Esophagus muscularis mucosa (tissue), 4 donors: ENCODE measurements around the gene CUL4A. TPM values are rescaled to one million over a fixed set of nuclear protein-coding genes. Genes with fewer than 3 reads are reported as not detected.

Source experiments
- DNase-seq: peaks from one replicate; pipeline ENCODE4 v3.0.0-alpha.2; 2017; ENCODE audit errors: extremely low spot score
- H3K27ac ChIP-seq, 4 donors: fragments of 200-600 bp; sonication (generic); replicated peaks in 1 of 4; 1 replicate in 3 of 4; 2 replicates in 1 of 4; pipeline ENCODE4 v1.5.1; 2016 to 2019; ENCODE audit warnings: mild to moderate bottlenecking in 1 of 4
- H3K27me3 ChIP-seq, 4 donors: fragments of 200-600 bp; sonication (generic); one replicate each; pipeline versions ENCODE4 v1.5.1 to v1.6.0; 2016 to 2019
- H3K36me3 ChIP-seq, 4 donors: fragments of 200-600 bp; sonication (generic); one replicate each; pipeline ENCODE4 v1.5.1; 2016 to 2019
- H3K4me1 ChIP-seq, 4 donors: fragments of 200-600 bp; sonication (generic); one replicate each; pipeline ENCODE4 v1.5.1; 2016 to 2019
- H3K4me3 ChIP-seq, 4 donors: fragments of 200-600 bp; sonication (generic); 1 replicate in 2 of 4; 2 replicates in 2 of 4; pipeline ENCODE4 v1.5.1; 2016 to 2019; ENCODE audit warnings: mild to moderate bottlenecking in 4 of 4, moderate library complexity in 1 of 4
- H3K9me3 ChIP-seq, 4 donors: fragments of 200-600 bp; sonication (generic); 1 replicate in 3 of 4; 2 replicates in 1 of 4; pipeline ENCODE4 v1.5.1; 2016 to 2019
- CTCF ChIP-seq, 3 experiments: fragments of 200-600 bp in 2 of 3; fragments of 450-650 bp in 1 of 3; sonication (generic) in 2 of 3; IDR thresholded peaks; one replicate each; pipeline ENCODE4 v1.5.1; 2017 to 2019; ENCODE audit warnings: antibody characterized with exemption in 3 of 3, mild to moderate bottlenecking in 2 of 3, moderate library complexity in 1 of 3
- EP300 ChIP-seq: sonication (generic); formaldehyde crosslinking; IDR thresholded peaks from one replicate; pipeline ENCODE4 v1.6.1; 2017; ENCODE audit warnings: antibody characterized with exemption
- POLR2A ChIP-seq: fragments of 450-650 bp; IDR thresholded peaks from one replicate; pipeline ENCODE4 v1.6.1; 2017; ENCODE audit warnings: antibody characterized with exemption, moderate library complexity, mild to moderate bottlenecking, low read depth
- POLR2AphosphoS5 ChIP-seq, 2 donors: sonication (generic); formaldehyde crosslinking; IDR thresholded peaks; one replicate each; pipeline ENCODE4 v1.6.1; 2017; ENCODE audit warnings: antibody characterized with exemption in 2 of 2
- WGBS: methylation state at CpG from one replicate; pipeline ENCODE4 v1.1.5; 2018; 5-methylcytosine and 5-hydroxymethylcytosine counted together
- intact Hi-C: fragments of 100-400 bp; cut with DNase I; formaldehyde crosslinking; loops from one replicate; pipeline ENCODE4 v1.15.1; 2023
- total RNA-seq, 4 donors: library from RNA; depleted of rRNA; stranded (reverse); fragments of >200 nt; gene quantifications; one replicate each; pipeline versions ENCODE4 v1.1.0 to v1.2.1, GENCODE V29; 2016

Gene CUL4A
- total RNA-seq, 4 donors from 2014 or later: 93.4 to 154 (median 122) TPM

- Histone ChIP-seq H3K27ac (no peak overlapping the region), H3K4me1 (peaks cover 0 to 14% (median 9%) of the 10 kb centered on the region in 4 donors), H3K4me3 (no peak overlapping the region), H3K27me3 (no peaks in the 10 kb centered on the region), H3K9me3 (no peaks in the 10 kb centered on the region), H3K36me3 (peaks cover 53 to 90% (median 69%) of the 10 kb centered on the region in 4 donors)
- 78% methylated on average over 14 of the region's 14 CpGs for WGBS
- DNase-seq: no peak
- TF ChIP-seq POLR2AphosphoS5 (IDR thresholded peaks at IDR 0.05): no peak
- TF ChIP-seq POLR2A: no peak
- no peak for TF ChIP-seq CTCF (IDR thresholded peaks at IDR 0.05)
- no peak for TF ChIP-seq EP300
- intact Hi-C loops: no loop called here
Observed at GRCh38 chr13:113183450-113184129, 25.8 kb upstream of the CUL4A start.

GRCh38 chr13:113184568-113185440, 24.6 kb upstream of the CUL4A start:
- H3K27me3 ChIP-seq: no peaks in the 10 kb centered on the region
- DNase-seq: no peak
- TF ChIP-seq EP300 (no peak), CTCF (IDR thresholded peaks at IDR 0.05) (no peak), POLR2A (no peak), POLR2AphosphoS5 (IDR thresholded peaks at IDR 0.05) (no peak)
- H3K4me1 ChIP-seq: peaks cover 0 to 9% (median 4%) of the 10 kb centered on the region in 4 donors
- H3K36me3 ChIP-seq: peaks cover 42 to 90% (median 65%) of the 10 kb centered on the region in 4 donors
- intact Hi-C loops: no loop called here
- WGBS: 81% methylated on average over 12 of the region's 22 CpGs
- H3K4me3 ChIP-seq: no peak overlapping the region
- no peak overlapping the region for H3K27ac ChIP-seq
- H3K9me3 ChIP-seq: no peaks in the 10 kb centered on the region

- Histone ChIP-seq H3K9me3 (no peaks in the 10 kb centered on the region), H3K36me3 (peaks cover 42 to 89% (median 63%) of the 10 kb centered on the region in 4 donors), H3K4me3 (no peak overlapping the region), H3K4me1 (peaks cover 0 to 9% (median 3%) of the 10 kb centered on the region in 4 donors), H3K27me3 (no peaks in the 10 kb centered on the region), H3K27ac (peak overlapping the region in 2 of 4 donors; percentile 30 to 36)
- intact Hi-C loops: no loop called here
- no peak for TF ChIP-seq CTCF (IDR thresholded peaks at IDR 0.05)
- TF ChIP-seq POLR2AphosphoS5 (IDR thresholded peaks at IDR 0.05): no peak
- no peak for TF ChIP-seq POLR2A
- TF ChIP-seq EP300: no peak
- 83% methylated on average over 13 of the region's 13 CpGs for whole genome bisulfite sequencing
- no peak for DNase-seq
Observed at GRCh38 chr13:113186061-113186900, 23.1 kb upstream of the CUL4A start.

- H3K27ac ChIP-seq: peak overlapping the region; percentile 20 to 46 (median 33)
- 46% methylated on average over 9 of the region's 9 CpGs for WGBS
- H3K4me3 ChIP-seq: peak overlapping the region in 1 of 4 donors; percentile 5
- H3K36me3 ChIP-seq: peaks cover 36 to 91% (median 60%) of the 10 kb centered on the region in 4 donors
- no peaks in the 10 kb centered on the region for H3K9me3 ChIP-seq
- no peaks in the 10 kb centered on the region for H3K27me3 ChIP-seq
- intact Hi-C loops: no loop called here
- no peak for DNase-seq
- peaks cover 0 to 9% (median 3%) of the 10 kb centered on the region in 4 donors for H3K4me1 ChIP-seq
- TF ChIP-seq POLR2AphosphoS5 (IDR thresholded peaks at IDR 0.05): peak; percentile 57 to 71
- TF ChIP-seq EP300: no peak
Observed at GRCh38 chr13:113187263-113187669, 22.1 kb upstream of the CUL4A start.
